Caco-2 (cell line): ENCODE data around the gene SLC4A3. TPM values are rescaled to one million over a fixed set of nuclear protein-coding genes. Genes with fewer than 3 reads are reported as not detected.

ENCODE experiments used
- BruUV-seq: library from RNA; stranded (reverse); fragments of 400-500 nt; replicated peaks from 2 replicates; lab custom pipeline; 2021; lab: Mats Ljungman, UMichigan
- CTCF ChIA-PET: fragments of 300-600 bp; sonication (Branson Sonifier 250); formaldehyde crosslinking; loops from one replicate; lab custom pipeline; 2022; ENCODE audit warnings: antibody characterized with exemption; lab: Charles Lee
- POLR2A ChIA-PET: fragments of 300-600 bp; sonication (Branson Sonifier 250); formaldehyde crosslinking; loops from one replicate; lab custom pipeline; 2022; ENCODE audit warnings: antibody characterized with exemption; lab: Charles Lee
- DNase-seq, 2 experiments: peaks; one replicate each; pipeline versions ENCODE4 v3.0.0 to v3.0.0-alpha.2; 2020 to 2022
- H3K27me3 ChIP-seq: replicated peaks from 2 replicates; pipeline ENCODE4 v1.6.0; 2011; ENCODE audit warnings: low read length; ENCODE audit not compliant: control insufficient read depth, insufficient read depth
- H3K36me3 ChIP-seq: 2 replicates; pipeline ENCODE4 v1.5.1; 2011; ENCODE audit warnings: low read length; ENCODE audit not compliant: control insufficient read depth, insufficient read depth
- H3K4me1 ChIP-seq: fragments of 250-450 bp; sonication (Bioruptor Pico); 2 replicates; pipeline ENCODE4 v1.5.1; 2020; ENCODE audit warnings: mild to moderate bottlenecking
- H3K4me3 ChIP-seq: 2 replicates; pipeline ENCODE4 v1.5.1; 2011; ENCODE audit warnings: low read depth, mild to moderate bottlenecking, control low read depth, low read length
- H3K9me3 ChIP-seq: fragments of 250-450 bp; sonication (Bioruptor Pico); 2 replicates; pipeline ENCODE4 v1.5.1; 2020; ENCODE audit warnings: mild to moderate bottlenecking, moderate library complexity
- H3K27ac Mint-ChIP-seq: one replicate; pipeline ENCODE4 v1.8.0; 2022; ENCODE audit warnings: mixed read lengths; ENCODE audit not compliant: unreplicated experiment
- H3K27me3 Mint-ChIP-seq: one replicate; pipeline ENCODE4 v1.8.0; 2022; ENCODE audit warnings: mixed read lengths; ENCODE audit not compliant: insufficient read depth, unreplicated experiment
- H3K36me3 Mint-ChIP-seq: one replicate; pipeline ENCODE4 v1.8.0; 2022; ENCODE audit warnings: mild to moderate bottlenecking, mixed read lengths; ENCODE audit not compliant: insufficient read depth, unreplicated experiment
- H3K4me1 Mint-ChIP-seq: one replicate; pipeline ENCODE4 v1.8.0; 2022; ENCODE audit warnings: low read depth, mixed read lengths; ENCODE audit not compliant: unreplicated experiment
- H3K4me3 Mint-ChIP-seq: one replicate; pipeline ENCODE4 v1.8.0; 2022; ENCODE audit warnings: mild to moderate bottlenecking, moderate library complexity, mixed read lengths; ENCODE audit not compliant: unreplicated experiment
- H3K9me3 Mint-ChIP-seq: one replicate; pipeline ENCODE4 v1.8.0; 2022; ENCODE audit warnings: mixed read lengths; ENCODE audit not compliant: unreplicated experiment
- intact Hi-C: fragments of 100-400 bp; cut with micrococcal nuclease; formaldehyde crosslinking; loops from one replicate; pipeline ENCODE4 v1.10.0; 2022; ENCODE audit not compliant: unreplicated experiment
- total RNA-seq: library from RNA; stranded (reverse); gene quantifications from 2 replicates; pipeline ENCODE4 v1.2.3, GENCODE V29; 2022
- TF ChIP-seq, protein P1 (sequence below), 2 experiments: fragments of 200-600 bp in 1 of 2; IDR thresholded peaks; 1 replicate in 1 of 2; 2 replicates in 1 of 2; pipeline versions ENCODE4 v1.5.1 to v1.8.0; 2011 to 2022; ENCODE audit warnings: antibody characterized with exemption in 1 of 2, control low read depth in 1 of 2, inconsistent platforms in 1 of 2, low read depth in 1 of 2, low read length in 1 of 2, mild to moderate bottlenecking in 1 of 2, moderate library complexity in 1 of 2; ENCODE audit not compliant: insufficient read depth in 1 of 2, severe bottlenecking in 1 of 2, unreplicated experiment in 1 of 2

Gene SLC4A3
- total RNA-seq, 1 experiment from 2014 or later: 6.2 TPM

DNA sequence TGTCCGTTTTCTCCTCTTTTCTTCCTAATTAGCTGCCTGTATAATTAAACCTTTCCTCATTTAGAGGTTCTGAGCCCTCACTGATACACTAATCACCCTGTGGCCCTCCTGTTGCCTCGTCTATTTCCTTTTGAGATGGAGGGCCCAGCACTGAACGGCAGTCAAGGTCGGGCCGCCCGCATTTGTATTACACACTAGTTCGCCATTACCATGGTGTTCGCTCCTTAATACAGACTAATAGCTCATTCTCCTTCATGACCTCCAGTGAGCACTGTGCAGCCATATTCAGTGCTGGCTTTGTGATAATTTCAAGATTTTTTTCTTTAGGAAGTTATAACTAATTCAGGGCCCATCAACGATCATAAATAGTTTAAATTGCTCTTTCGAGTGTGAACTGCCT, 64.1 kb downstream of the SLC4A3 start:
- ChIA-PET CTCF (no interaction called here), POLR2A (no interaction called here)
- peaks cover 14% of the 10 kb centered on the region for H3K4me1 Mint-ChIP-seq
- DNase-seq: no peak
- H3K4me1 ChIP-seq: peaks cover 41% of the 10 kb centered on the region
- no peak overlapping the region for H3K4me3 ChIP-seq
- no peak overlapping the region for H3K4me3 Mint-ChIP-seq
- no peaks in the 10 kb centered on the region for H3K36me3 ChIP-seq
- TF ChIP-seq, protein P1, sequence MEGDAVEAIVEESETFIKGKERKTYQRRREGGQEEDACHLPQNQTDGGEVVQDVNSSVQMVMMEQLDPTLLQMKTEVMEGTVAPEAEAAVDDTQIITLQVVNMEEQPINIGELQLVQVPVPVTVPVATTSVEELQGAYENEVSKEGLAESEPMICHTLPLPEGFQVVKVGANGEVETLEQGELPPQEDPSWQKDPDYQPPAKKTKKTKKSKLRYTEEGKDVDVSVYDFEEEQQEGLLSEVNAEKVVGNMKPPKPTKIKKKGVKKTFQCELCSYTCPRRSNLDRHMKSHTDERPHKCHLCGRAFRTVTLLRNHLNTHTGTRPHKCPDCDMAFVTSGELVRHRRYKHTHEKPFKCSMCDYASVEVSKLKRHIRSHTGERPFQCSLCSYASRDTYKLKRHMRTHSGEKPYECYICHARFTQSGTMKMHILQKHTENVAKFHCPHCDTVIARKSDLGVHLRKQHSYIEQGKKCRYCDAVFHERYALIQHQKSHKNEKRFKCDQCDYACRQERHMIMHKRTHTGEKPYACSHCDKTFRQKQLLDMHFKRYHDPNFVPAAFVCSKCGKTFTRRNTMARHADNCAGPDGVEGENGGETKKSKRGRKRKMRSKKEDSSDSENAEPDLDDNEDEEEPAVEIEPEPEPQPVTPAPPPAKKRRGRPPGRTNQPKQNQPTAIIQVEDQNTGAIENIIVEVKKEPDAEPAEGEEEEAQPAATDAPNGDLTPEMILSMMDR (IDR thresholded peaks at IDR 0.05; ENCODE audit: insufficient read depth in 1 of 2, low read depth in 1 of 2, low read length in 1 of 2, severe bottlenecking in 1 of 2, unreplicated experiment in 1 of 2): no peak
- H3K27ac Mint-ChIP-seq: no peak overlapping the region
- H3K36me3 Mint-ChIP-seq: peaks cover 9% of the 10 kb centered on the region
- 0 out of 2 replicates have a peak, but pooled peaks cover 4% of the 10 kb centered on the region for H3K9me3 ChIP-seq
- BruUV-seq: no TSS peak
- H3K9me3 Mint-ChIP-seq: no peaks in the 10 kb centered on the region
- peaks cover 13% of the 10 kb centered on the region for H3K27me3 Mint-ChIP-seq
- no peaks in the 10 kb centered on the region for H3K27me3 ChIP-seq
- intact Hi-C loops: no loop called here

Other genes starting within 250 kb of the SLC4A3 start
- 102 and 103 TPM in 2 replicates for gene DNPEP, start 239.7 kb upstream of the SLC4A3 start, total RNA-seq
- gene DES, start 209.3 kb upstream of the SLC4A3 start, total RNA-seq: 0.86 TPM in 1 of 2 replicates, not detected in the other
- 17.2 and 18.6 TPM in 2 replicates for gene SPEG, start 192.8 kb upstream of the SLC4A3 start, total RNA-seq
- 51.0 and 53.7 TPM in 2 replicates for gene GMPPA, start 128.7 kb upstream of the SLC4A3 start, total RNA-seq
- 0.16 and 0.19 TPM in 2 replicates for gene ASIC4, start 113.1 kb upstream of the SLC4A3 start, total RNA-seq
- 26.4 and 27.3 TPM in 2 replicates for gene CHPF, start 83.8 kb upstream of the SLC4A3 start, total RNA-seq
- gene TMEM198, start 83.6 kb upstream of the SLC4A3 start, total RNA-seq: 8.5 and 9.1 TPM in 2 replicates
- gene OBSL1, start 56.1 kb upstream of the SLC4A3 start, total RNA-seq: 56.2 and 57.6 TPM in 2 replicates
- gene INHA, start 55.3 kb upstream of the SLC4A3 start, total RNA-seq: 1.5 TPM in 2 replicates
- gene STK11IP, start 29.8 kb upstream of the SLC4A3 start, total RNA-seq: 21.7 and 24.3 TPM in 2 replicates